ENCODE data around the gene CEP112. TPM values are rescaled to one million over a fixed set of nuclear protein-coding genes. Genes with fewer than 3 reads are reported as not detected.

Gene CEP112
- total and polyA plus RNA-seq, 10 of the 15 experiments (the other 5 are each of a cell fraction or from before 2014, with no cell fraction given) = 0.11 to 3.8 (median 0.32) TPM; not detected in 1

- H3K9ac ChIP-seq (ENCODE audit: control insufficient read depth, insufficient read depth, low read length) = no peak overlapping the region
- ChIA-PET SMC1A (ENCODE audit: uncharacterized antibody, unreplicated experiment) (interaction anchor here (0.7 kb wide), 1 partner anchor 17 kb away, joined by 3 read pairs; no protein-coding TSS in a partner anchor), POLR2A (no interaction called here), CTCF (interaction anchor here (0.9 kb wide), 1 partner anchor 21 kb away, joined by 3 read pairs; no protein-coding TSS in a partner anchor), RAD21 (ENCODE audit: unreplicated experiment) (no interaction called here)
- no peaks in the 10 kb centered on the region for H3K27me3 ChIP-seq (replicated peaks in 1 of 2; ENCODE audit: control insufficient read depth in 2 of 2, insufficient read depth in 2 of 2, low read length in 1 of 2)
- no peak overlapping the region for H3K27ac ChIP-seq (ENCODE audit: control insufficient read depth, insufficient read depth)
- in situ Hi-C loops (cut with MboI) (no loop called here), intact Hi-C loops (cut with micrococcal nuclease; ENCODE audit: unreplicated experiment) (no loop called here)
- H2AFZ ChIP-seq (ENCODE audit: control insufficient read depth, low read depth, low read length) = no peak overlapping the region
- DNase-seq (ENCODE audit: low read depth, low spot score) = no peak
- ATAC-seq = no peak
- BruUV-seq (replicated peaks) = no TSS peak
- no peak overlapping the region for H3K4me3 ChIP-seq
- no peak overlapping the region for H3K4me2 ChIP-seq (ENCODE audit: control insufficient read depth, insufficient read depth)
- no peak for FAIRE-seq
- H3K4me1 ChIP-seq (ENCODE audit: control insufficient read depth, insufficient read depth, low read length) = no peaks in the 10 kb centered on the region
- no peaks in the 10 kb centered on the region for H4K20me1 ChIP-seq (ENCODE audit: control insufficient read depth, insufficient read depth)
- H3K79me2 ChIP-seq (ENCODE audit: control insufficient read depth, insufficient read depth, low read length) = no peaks in the 10 kb centered on the region
- WGBS (ENCODE audit: insufficient coverage, insufficient replicate concordance, low lambda C conversion rate, missing lambda C conversion rate) = 14% methylated on average over 2 of the region's 2 CpGs
- TF ChIP-seq FOS (IDR thresholded peaks at IDR 0.05; ENCODE audit: borderline replicate concordance, extremely low read depth, insufficient read length) (no peak), HSF1 (IDR thresholded peaks at IDR 0.05; ENCODE audit: low read depth, low read length) (no peak), ZBED1 (IDR thresholded peaks at IDR 0.05; ENCODE audit: borderline replicate concordance) (no peak), MTA3 (IDR thresholded peaks at IDR 0.05; ENCODE audit: borderline replicate concordance, low read length) (no peak), RELA (IDR thresholded peaks at IDR 0.05; ENCODE audit: borderline replicate concordance, partially characterized antibody) (no peak)
- no peaks in the 10 kb centered on the region for H3K9me3 ChIP-seq (replicated peaks; ENCODE audit: control insufficient read depth, insufficient read depth, low read length)
- no peaks in the 10 kb centered on the region for H3K36me3 ChIP-seq (ENCODE audit: control insufficient read depth in 2 of 2, insufficient read depth in 2 of 2, low read length in 1 of 2)
Observed at GRCh38 chr17:66143657-66144282, 48.2 kb downstream of the CEP112 start.

- Histone ChIP-seq H3K79me2 (ENCODE audit: control insufficient read depth, insufficient read depth, low read length) (no peaks in the 10 kb centered on the region), H3K27me3 (replicated peaks in 1 of 2; ENCODE audit: control insufficient read depth in 2 of 2, insufficient read depth in 2 of 2, low read length in 1 of 2) (no peaks in the 10 kb centered on the region), H2AFZ (ENCODE audit: control insufficient read depth, low read depth, low read length) (no peak overlapping the region), H4K20me1 (ENCODE audit: control insufficient read depth, insufficient read depth) (no peaks in the 10 kb centered on the region), H3K4me2 (ENCODE audit: control insufficient read depth, insufficient read depth) (no peak overlapping the region), H3K9ac (ENCODE audit: control insufficient read depth, insufficient read depth, low read length) (no peak overlapping the region), H3K4me3 (no peak overlapping the region), H3K36me3 (ENCODE audit: control insufficient read depth in 2 of 2, insufficient read depth in 2 of 2, low read length in 1 of 2) (no peaks in the 10 kb centered on the region), H3K9me3 (replicated peaks; ENCODE audit: control insufficient read depth, insufficient read depth, low read length) (no peaks in the 10 kb centered on the region), H3K4me1 (ENCODE audit: control insufficient read depth, insufficient read depth, low read length) (no peaks in the 10 kb centered on the region), H3K27ac (ENCODE audit: control insufficient read depth, insufficient read depth) (no peak overlapping the region)
- no TSS peak for BruUV-seq (replicated peaks)
- in situ Hi-C loops (cut with MboI) = no loop called here
- no peak for ATAC-seq
- FAIRE-seq = no peak
- no peak for DNase-seq (ENCODE audit: low read depth, low spot score)
- WGBS (ENCODE audit: insufficient coverage, insufficient replicate concordance, low lambda C conversion rate, missing lambda C conversion rate) = 15% methylated on average over 7 of the region's 7 CpGs
- ChIA-PET CTCF (no interaction called here), RAD21 (ENCODE audit: unreplicated experiment) (no interaction called here), SMC1A (ENCODE audit: uncharacterized antibody, unreplicated experiment) (no interaction called here), POLR2A (no interaction called here)
- intact Hi-C loops (cut with micrococcal nuclease; ENCODE audit: unreplicated experiment) = no loop called here
- TF ChIP-seq MXI1 (IDR thresholded peaks at IDR 0.05; ENCODE audit: low read depth, low read length) = no peak
- TF ChIP-seq BACH1 (IDR thresholded peaks at IDR 0.05; ENCODE audit: borderline replicate concordance) = no peak
- no peak for TF ChIP-seq YY1 (IDR thresholded peaks at IDR 0.05; ENCODE audit: low read depth, low read length)
- TF ChIP-seq PRDM15 (CRISPR knock-in tag; IDR thresholded peaks at IDR 0.05) = no peak
- no peak for TF ChIP-seq WRNIP1 (IDR thresholded peaks at IDR 0.05; ENCODE audit: borderline replicate concordance, low read depth, low read length)
- TF ChIP-seq TARDBP (IDR thresholded peaks at IDR 0.05; ENCODE audit: borderline replicate concordance) = no peak
- no peak for TF ChIP-seq USF1 (IDR thresholded peaks at IDR 0.05; ENCODE audit: borderline replicate concordance, extremely low read length, insufficient read depth, low read depth, low read length)
Observed at GRCh38 chr17:66142428-66142827, 49.5 kb downstream of the CEP112 start.

All from GM12878 (cell line).